OCI-LY1 (cell line): Measurements from ENCODE around the gene DPH7.
A peak's percentile ranks its signal among the peaks of the same experiment; 100 is the strongest.

Source experiments
- CTCF ChIP-seq: fragments of 200-600 bp; sonication (generic), shearing (Covaris generic); IDR thresholded peaks from 2 replicates; pipeline ENCODE4 v1.5.1; 2017; ENCODE audit warnings: mild to moderate bottlenecking, antibody characterized with exemption, low read length, moderate library complexity, mixed read lengths
- EZH2 ChIP-seq: fragments of 200-600 bp; sonication (generic), shearing (Covaris generic); IDR thresholded peaks from 2 replicates; pipeline ENCODE4 v1.8.0; 2017; ENCODE audit warnings: borderline replicate concordance, mixed run types, mild to moderate bottlenecking, antibody characterized with exemption, low read length, moderate library complexity, mixed read lengths

- peak; percentile 81 for TF ChIP-seq CTCF
- no peak for TF ChIP-seq EZH2
Observed at GRCh38 chr9:137578518-137579258, at the start of gene DPH7.
